H9 (cell line): ENCODE data around the gene ZNF865. TPM values are rescaled to one million over a fixed set of nuclear protein-coding genes. Genes with fewer than 3 reads are reported as not detected.

ENCODE experiments used
- DNase-seq: peaks from one replicate; pipeline ENCODE4 v3.0.0-alpha.2; 2017
- H2AFZ ChIP-seq: one replicate; pipeline ENCODE4 v1.6.1; 2013; ENCODE audit warnings: mild to moderate bottlenecking, low read length, control low read depth, moderate library complexity
- H2AK5ac ChIP-seq: 2 replicates; pipeline ENCODE4 v1.6.1; 2013; ENCODE audit warnings: low read length, control low read depth, mixed read lengths; ENCODE audit not compliant: insufficient read length
- H2BK120ac ChIP-seq: one replicate; pipeline ENCODE4 v1.6.1; 2013; ENCODE audit warnings: low read depth, mild to moderate bottlenecking, low read length, control low read depth, inconsistent platforms; ENCODE audit not compliant: poor library complexity, severe bottlenecking
- H2BK12ac ChIP-seq: 2 replicates; pipeline ENCODE4 v1.6.1; 2013; ENCODE audit warnings: low read length, control low read depth, mixed read lengths, low read depth; ENCODE audit not compliant: insufficient read length
- H2BK15ac ChIP-seq: 2 replicates; pipeline ENCODE4 v1.6.1; 2013; ENCODE audit warnings: low read depth, low read length, control low read depth
- H2BK20ac ChIP-seq: one replicate; pipeline ENCODE4 v1.6.1; 2013; ENCODE audit warnings: low read depth, mild to moderate bottlenecking, low read length, control low read depth, inconsistent platforms; ENCODE audit not compliant: poor library complexity, severe bottlenecking
- H2BK5ac ChIP-seq: 2 replicates; pipeline ENCODE4 v1.6.1; 2013; ENCODE audit warnings: low read length, control low read depth, mixed read lengths; ENCODE audit not compliant: insufficient read length
- H3K14ac ChIP-seq: 2 replicates; pipeline ENCODE4 v1.6.1; 2013; ENCODE audit warnings: low read length, control low read depth; ENCODE audit not compliant: insufficient read depth
- H3K18ac ChIP-seq: 2 replicates; pipeline ENCODE4 v1.6.1; 2013; ENCODE audit warnings: low read depth, mild to moderate bottlenecking, mixed read lengths, low read length, control low read depth; ENCODE audit not compliant: insufficient read length
- H3K23ac ChIP-seq: 2 replicates; pipeline ENCODE4 v1.6.1; 2013; ENCODE audit warnings: low read length, control low read depth, mixed read lengths, low read depth; ENCODE audit not compliant: insufficient read length
- H3K23me2 ChIP-seq: 2 replicates; pipeline ENCODE4 v1.6.1; 2013; ENCODE audit warnings: low read depth, mild to moderate bottlenecking, mixed read lengths, low read length, control low read depth; ENCODE audit not compliant: insufficient read length, poor library complexity, severe bottlenecking
- H3K27ac ChIP-seq: 2 replicates; pipeline ENCODE4 v1.5.1; 2013; ENCODE audit warnings: low read length, control low read depth, mixed read lengths, low read depth; ENCODE audit not compliant: insufficient read length
- H3K27me3 ChIP-seq: 2 replicates; pipeline ENCODE4 v1.6.1; 2013; ENCODE audit warnings: low read length, control low read depth, inconsistent platforms; ENCODE audit not compliant: insufficient read depth
- H3K4ac ChIP-seq: 2 replicates; pipeline ENCODE4 v1.6.1; 2013; ENCODE audit warnings: low read depth, mild to moderate bottlenecking, control low read depth, inconsistent platforms, low read length, moderate library complexity
- H3K4me1 ChIP-seq: 2 replicates; pipeline ENCODE4 v1.6.1; 2013; ENCODE audit warnings: low read length, control low read depth, inconsistent platforms; ENCODE audit not compliant: insufficient read depth
- H3K4me2 ChIP-seq: 2 replicates; pipeline ENCODE4 v1.6.1; 2013; ENCODE audit warnings: low read length, control low read depth, mixed read lengths; ENCODE audit not compliant: insufficient read length, insufficient read depth
- H3K56ac ChIP-seq: 2 replicates; pipeline ENCODE4 v1.6.1; 2013; ENCODE audit warnings: low read depth, mild to moderate bottlenecking, mixed read lengths, low read length, control low read depth; ENCODE audit not compliant: insufficient read length
- H3K79me1 ChIP-seq: 2 replicates; pipeline ENCODE4 v1.6.1; 2013; ENCODE audit warnings: low read depth, mild to moderate bottlenecking, moderate library complexity, low read length, control low read depth, inconsistent platforms; ENCODE audit not compliant: insufficient read depth, poor library complexity, severe bottlenecking
- H3K79me2 ChIP-seq: 2 replicates; pipeline ENCODE4 v1.6.1; 2013; ENCODE audit warnings: low read length, control low read depth, inconsistent platforms; ENCODE audit not compliant: insufficient read depth
- H3K9ac ChIP-seq: 2 replicates; pipeline ENCODE4 v1.6.1; 2013; ENCODE audit warnings: low read length, control low read depth, mixed read lengths; ENCODE audit not compliant: insufficient read length; ENCODE audit errors: extremely low read depth
- H3K9me3 ChIP-seq: one replicate; pipeline ENCODE4 v1.6.1; 2013; ENCODE audit warnings: low read depth, low read length, inconsistent platforms; ENCODE audit not compliant: control insufficient read depth
- H3T11ph ChIP-seq: one replicate; pipeline ENCODE4 v1.6.1; 2013; ENCODE audit warnings: mild to moderate bottlenecking, low read length, control low read depth, inconsistent platforms
- H4K20me1 ChIP-seq: one replicate; pipeline ENCODE4 v1.6.1; 2013; ENCODE audit not compliant: control insufficient read depth, insufficient read length, insufficient read depth
- H4K5ac ChIP-seq: 2 replicates; pipeline ENCODE4 v1.6.1; 2013; ENCODE audit warnings: low read depth, mild to moderate bottlenecking, mixed read lengths, low read length, control low read depth; ENCODE audit not compliant: insufficient read length
- H4K8ac ChIP-seq: replicated peaks from 2 replicates; pipeline ENCODE4 v1.6.1; 2013; ENCODE audit warnings: low read length, control low read depth, mixed read lengths, low read depth; ENCODE audit not compliant: insufficient read length
- H4K91ac ChIP-seq: 2 replicates; pipeline ENCODE4 v1.6.1; 2013; ENCODE audit warnings: low read depth, mild to moderate bottlenecking, moderate library complexity, mixed read lengths, low read length, control low read depth; ENCODE audit not compliant: insufficient read length
- H3K27ac Mint-ChIP-seq, 3 experiments: 2 replicates in 2 of 3; 3 replicates in 1 of 3; pipeline ENCODE4 v1.8.0; 2020 to 2021; ENCODE audit warnings: mixed read lengths in 3 of 3, mild to moderate bottlenecking in 1 of 3, moderate library complexity in 1 of 3
- H3K27me3 Mint-ChIP-seq: 2 replicates; pipeline ENCODE4 v1.8.0; 2021; ENCODE audit warnings: low read depth, mild to moderate bottlenecking, moderate library complexity, mixed read lengths
- H3K36me3 Mint-ChIP-seq, 3 experiments: 2 replicates in 2 of 3; 3 replicates in 1 of 3; pipeline ENCODE4 v1.8.0; 2020 to 2021; ENCODE audit warnings: low read depth in 3 of 3, mixed read lengths in 3 of 3; ENCODE audit not compliant: insufficient read depth in 1 of 3
- H3K4me1 Mint-ChIP-seq, 2 experiments: 2 replicates each; pipeline ENCODE4 v1.8.0; 2020; ENCODE audit warnings: mixed read lengths in 2 of 2
- H3K4me3 Mint-ChIP-seq, 2 experiments: 2 replicates in 1 of 2; 3 replicates in 1 of 2; pipeline ENCODE4 v1.8.0; 2020 to 2021; ENCODE audit warnings: mild to moderate bottlenecking in 2 of 2, mixed read lengths in 2 of 2, moderate library complexity in 1 of 2
- H3K9me3 Mint-ChIP-seq, 2 experiments: 2 replicates in 1 of 2; 3 replicates in 1 of 2; pipeline ENCODE4 v1.8.0; 2020; ENCODE audit warnings: mild to moderate bottlenecking in 2 of 2, mixed read lengths in 2 of 2, moderate library complexity in 1 of 2
- CTCF ChIP-seq: fragments of 200-600 bp; sonication (generic); conservative IDR thresholded peaks from 3 replicates; pipeline ENCODE4 v1.8.0; 2021; ENCODE audit warnings: antibody characterized with exemption, mild to moderate bottlenecking
- WGBS: extraction: QIAGEN DNeasy Blood & Tissue Kit; methylation state at CpG from one replicate; pipeline ENCODE4 v1.1.7; 2013; ENCODE audit warnings: missing lambda C conversion rate, low lambda C conversion rate, mixed read lengths; ENCODE audit not compliant: insufficient read length; ENCODE audit errors: extremely low coverage; 5-methylcytosine and 5-hydroxymethylcytosine counted together
- total RNA-seq: library from RNA; stranded (reverse); gene quantifications from 2 replicates; pipeline ENCODE4 v1.2.1, GENCODE V29; 2021

The ZNF865 gene
- total RNA-seq, 1 experiment from 2014 or later = 14.3 TPM

- no peak overlapping the region for H4K8ac ChIP-seq
- Mint-ChIP-seq H3K9me3 (peaks cover 0 to 3% of the 10 kb centered on the region in 2 experiments; a peak in 2 of 5 replicates), H3K36me3 (peaks cover 16 to 50% (median 41%) of the 10 kb centered on the region in 3 experiments), H3K4me3 (peak overlapping the region; percentile 72 to 83; a peak in 4 of 5 replicates), H3K4me1 (peaks cover 14 to 21% of the 10 kb centered on the region in 2 experiments), H3K27ac (no peak overlapping the region; a peak in 1 of 7 replicates), H3K27me3 (no peaks in the 10 kb centered on the region; the same call in 1 of the 2 replicates)
- peaks cover 25% of the 10 kb centered on the region for H3K23me2 ChIP-seq
- H3K23ac ChIP-seq = no peak overlapping the region
- no peak overlapping the region for H3K14ac ChIP-seq
- H3K18ac ChIP-seq = no peak overlapping the region
- no peak overlapping the region for H4K5ac ChIP-seq
- no peak overlapping the region for H2BK5ac ChIP-seq
- H4K91ac ChIP-seq = no peak overlapping the region
- no peak overlapping the region for H2BK20ac ChIP-seq
- peaks cover 3% of the 10 kb centered on the region for H3K79me1 ChIP-seq
- H2AFZ ChIP-seq = no peak overlapping the region
- H2BK12ac ChIP-seq = no peak overlapping the region
- H3K27ac ChIP-seq = no peak overlapping the region
- H3K9me3 ChIP-seq = no peaks in the 10 kb centered on the region
- no peak for DNase-seq
- no peak overlapping the region for H2BK120ac ChIP-seq
- peaks cover 5% of the 10 kb centered on the region for H4K20me1 ChIP-seq
- no peaks in the 10 kb centered on the region for H3K27me3 ChIP-seq
- H3K4me1 ChIP-seq = no peaks in the 10 kb centered on the region
- H3K79me2 ChIP-seq = peaks cover 1% of the 10 kb centered on the region; the same call in 1 of the 2 replicates
- H2AK5ac ChIP-seq = no peak overlapping the region
- WGBS = no CpG with 5 or more reads among the region's 17 CpGs
- H3K4ac ChIP-seq = no peak overlapping the region
- no peak overlapping the region for H3K56ac ChIP-seq
- H2BK15ac ChIP-seq = no peak overlapping the region
- TF ChIP-seq CTCF = no peak
- no peak overlapping the region for H3K4me2 ChIP-seq
- no peak overlapping the region for H3K9ac ChIP-seq
- H3T11ph ChIP-seq = no peak overlapping the region
Measured at GRCh38 chr19:55649268-55650125, 44.0 kb downstream of the ZNF865 start.
